HEK293 (cell line): Measurements from ENCODE around the gene CMIP.
A peak's percentile ranks its signal among the peaks of the same experiment; 100 is the strongest.

Experiments
- CTCF ChIA-PET: fragments of 350-600 bp; formaldehyde crosslinking; extraction: SDS; loops from one replicate; lab custom pipeline; 2021; ENCODE audit warnings: antibody characterized with exemption; lab: Yijun Ruan, JAX
- POLR2A ChIA-PET: fragments of 300-600 bp; formaldehyde crosslinking; extraction: SDS; loops from one replicate; lab custom pipeline; 2020; ENCODE audit warnings: antibody characterized with exemption, inconsistent platforms; lab: Yijun Ruan, JAX
- H3K27ac ChIP-seq: fragments of 200-500 bp; sonication (Bioruptor generic); 2 replicates; pipeline ENCODE4 v1.5.1; 2014; ENCODE audit warnings: low read depth, low read length, control low read depth, inconsistent platforms; ENCODE audit errors: extremely low read depth
- H3K36me3 ChIP-seq, 2 experiments: fragments of 200-500 bp in 1 of 2; sonication (Bioruptor generic) in 1 of 2; 1 replicate in 1 of 2; 2 replicates in 1 of 2; pipeline ENCODE4 v1.5.1; 2014 to 2017; ENCODE audit warnings: inconsistent platforms in 2 of 2, low read length in 2 of 2; ENCODE audit not compliant: control insufficient read depth in 2 of 2, insufficient read depth in 1 of 2
- H3K4me1 ChIP-seq: fragments of 200-500 bp; sonication (Bioruptor generic); 2 replicates; pipeline ENCODE4 v1.5.1; 2014; ENCODE audit warnings: mild to moderate bottlenecking, low read length, inconsistent platforms; ENCODE audit not compliant: control insufficient read depth, insufficient read depth
- H3K4me3 ChIP-seq: 2 replicates; pipeline ENCODE4 v1.5.1; 2011; ENCODE audit warnings: low read depth, mild to moderate bottlenecking, control low read depth, low read length, moderate library complexity
- H3K9me3 ChIP-seq: fragments of 200-500 bp; sonication (Bioruptor generic); 2 replicates; pipeline ENCODE4 v1.5.1; 2014; ENCODE audit warnings: low read depth, low read length, inconsistent platforms; ENCODE audit not compliant: control insufficient read depth, insufficient read depth
- HIC1 ChIP-seq: fragments of 450-650 bp; formaldehyde crosslinking; IDR thresholded peaks from 2 replicates; pipeline ENCODE4 v1.5.1; 2016; ENCODE audit warnings: missing biosample characterization, missing genetic modification characterization
- KLF7 ChIP-seq: fragments of 450-650 bp; formaldehyde crosslinking; IDR thresholded peaks from 2 replicates; pipeline ENCODE4 v1.5.1; 2016; ENCODE audit warnings: missing biosample characterization, missing genetic modification characterization, borderline replicate concordance
- RBAK ChIP-seq: fragments of 450-650 bp; formaldehyde crosslinking; IDR thresholded peaks from 2 replicates; pipeline ENCODE4 v1.5.1; 2016; ENCODE audit warnings: missing biosample characterization, missing genetic modification characterization
- SALL2 ChIP-seq: fragments of 450-650 bp; formaldehyde crosslinking; IDR thresholded peaks from 2 replicates; pipeline ENCODE4 v1.5.0; 2017; ENCODE audit warnings: missing biosample characterization, mild to moderate bottlenecking, missing genetic modification characterization, borderline replicate concordance
- SCRT2 ChIP-seq: fragments of 450-650 bp; formaldehyde crosslinking; IDR thresholded peaks from 2 replicates; pipeline ENCODE4 v1.5.1; 2016; ENCODE audit warnings: missing biosample characterization, missing genetic modification characterization
- TRIM28 ChIP-seq: IDR thresholded peaks from 2 replicates; pipeline ENCODE4 v1.6.1; 2011; ENCODE audit warnings: low read length, control low read depth, borderline replicate concordance
- ZBTB17 ChIP-seq: fragments of 450-650 bp; formaldehyde crosslinking; IDR thresholded peaks from 2 replicates; pipeline ENCODE4 v1.5.1; 2016; ENCODE audit warnings: missing biosample characterization, missing genetic modification characterization
- ZFP3 ChIP-seq: fragments of 450-650 bp; formaldehyde crosslinking; IDR thresholded peaks from 2 replicates; pipeline ENCODE4 v1.5.1; 2016; ENCODE audit warnings: low read depth, missing biosample characterization, missing genetic modification characterization
- ZNF138 ChIP-seq: fragments of 450-650 bp; formaldehyde crosslinking; IDR thresholded peaks from 2 replicates; pipeline ENCODE4 v1.5.1; 2016; ENCODE audit warnings: missing biosample characterization, missing genetic modification characterization, borderline replicate concordance
- ZNF169 ChIP-seq: fragments of 450-650 bp; formaldehyde crosslinking; IDR thresholded peaks from 2 replicates; pipeline ENCODE4 v1.5.1; 2016; ENCODE audit warnings: missing biosample characterization, missing genetic modification characterization
- ZNF174 ChIP-seq: fragments of 450-650 bp; formaldehyde crosslinking; IDR thresholded peaks from 2 replicates; pipeline ENCODE4 v1.5.0; 2017; ENCODE audit warnings: missing biosample characterization, mild to moderate bottlenecking, missing genetic modification characterization
- ZNF19 ChIP-seq: fragments of 450-650 bp; formaldehyde crosslinking; IDR thresholded peaks from 2 replicates; pipeline ENCODE4; 2016; ENCODE audit warnings: missing biosample characterization, missing genetic modification characterization, low read depth
- ZNF248 ChIP-seq: fragments of 450-650 bp; formaldehyde crosslinking; IDR thresholded peaks from 2 replicates; pipeline ENCODE4 v1.5.1; 2017; ENCODE audit warnings: missing biosample characterization, missing genetic modification characterization
- ZNF266 ChIP-seq: fragments of 450-650 bp; formaldehyde crosslinking; IDR thresholded peaks from 2 replicates; pipeline ENCODE4 v1.5.1; 2016; ENCODE audit warnings: missing biosample characterization, missing genetic modification characterization, low read depth
- ZNF354C ChIP-seq: fragments of 450-650 bp; formaldehyde crosslinking; IDR thresholded peaks from 2 replicates; pipeline ENCODE4 v1.5.1; 2016; ENCODE audit warnings: missing biosample characterization, missing genetic modification characterization, low read depth, borderline replicate concordance
- ZNF449 ChIP-seq: fragments of 450-650 bp; formaldehyde crosslinking; IDR thresholded peaks from 2 replicates; pipeline ENCODE4 v1.5.1; 2017; ENCODE audit warnings: missing biosample characterization, mild to moderate bottlenecking, missing genetic modification characterization, moderate library complexity
- ZNF610 ChIP-seq: fragments of 450-650 bp; formaldehyde crosslinking; IDR thresholded peaks from 2 replicates; pipeline ENCODE4 v1.5.1; 2016; ENCODE audit warnings: missing biosample characterization, missing genetic modification characterization, borderline replicate concordance
- ZNF623 ChIP-seq: fragments of 450-650 bp; formaldehyde crosslinking; IDR thresholded peaks from 2 replicates; pipeline ENCODE4 v1.5.1; 2016; ENCODE audit warnings: missing biosample characterization, missing genetic modification characterization
- ZNF626 ChIP-seq: fragments of 450-650 bp; sonication (Bioruptor Pico); formaldehyde crosslinking; IDR thresholded peaks from 2 replicates; pipeline ENCODE4 v1.5.1; 2018; ENCODE audit warnings: missing biosample characterization, missing genetic modification characterization, inconsistent platforms
- ZNF654 ChIP-seq: fragments of 450-650 bp; formaldehyde crosslinking; IDR thresholded peaks from 2 replicates; pipeline ENCODE4 v1.5.1; 2016; ENCODE audit warnings: low read depth, missing biosample characterization, missing genetic modification characterization
- ZNF660 ChIP-seq: fragments of 450-650 bp; IDR thresholded peaks from 2 replicates; pipeline ENCODE4 v1.5.1; 2018; ENCODE audit warnings: missing biosample characterization, mild to moderate bottlenecking, missing genetic modification characterization
- ZSCAN23 ChIP-seq: fragments of 450-650 bp; formaldehyde crosslinking; IDR thresholded peaks from 2 replicates; pipeline ENCODE4 v1.5.1; 2016; ENCODE audit warnings: missing biosample characterization, missing genetic modification characterization
- ZSCAN30 ChIP-seq: fragments of 450-650 bp; IDR thresholded peaks from 2 replicates; pipeline ENCODE4 v1.5.1; 2018; ENCODE audit warnings: missing biosample characterization, mild to moderate bottlenecking, missing genetic modification characterization, moderate library complexity
- TF ChIP-seq, protein P1 (sequence below): fragments of 450-650 bp; formaldehyde crosslinking; conservative IDR thresholded peaks from 2 replicates; pipeline ENCODE4 v1.5.1; 2016; ENCODE audit warnings: low read depth, missing biosample characterization, missing genetic modification characterization
- TF ChIP-seq, protein P2 (sequence below): fragments of 450-650 bp; formaldehyde crosslinking; IDR thresholded peaks from 2 replicates; pipeline ENCODE4 v1.5.1; 2016; ENCODE audit warnings: missing biosample characterization, missing genetic modification characterization

CMIP gene

GRCh38 chr16:81720973-81721906 is 276.6 kb downstream of the CMIP start:
- no peak for TF ChIP-seq ZNF169 (tag by site-specific recombination)
- TF ChIP-seq RBAK: no peak
- no peak for TF ChIP-seq ZNF654
- TF ChIP-seq ZNF354C: no peak
- no peak for TF ChIP-seq SALL2 (tag by site-specific recombination)
- no peak for TF ChIP-seq ZNF174 (tag by site-specific recombination)
- no peak for TF ChIP-seq ZNF138 (tag by site-specific recombination)
- no peak for TF ChIP-seq ZNF248
- TF ChIP-seq ZNF626 (tag by site-specific recombination): no peak
- no peak for TF ChIP-seq ZNF623
- no peak for TF ChIP-seq SCRT2 (tag by site-specific recombination)
- TF ChIP-seq ZSCAN23 (tag by site-specific recombination): no peak
- TF ChIP-seq ZNF610 (tag by site-specific recombination): no peak
- no peak for TF ChIP-seq HIC1
- no peak for TF ChIP-seq KLF7
- TF ChIP-seq ZFP3 (tag by site-specific recombination): no peak
- no peak for TF ChIP-seq ZNF19 (tag by site-specific recombination)
- TF ChIP-seq, all 188 proteins: peak for 0
- Histone ChIP-seq H3K27ac (no peak overlapping the region), H3K9me3 (no peaks in the 10 kb centered on the region), H3K4me1 (no peaks in the 10 kb centered on the region), H3K4me3 (no peak overlapping the region), H3K36me3 (no peaks in the 10 kb centered on the region)
- CTCF ChIA-PET: interaction anchor here (0.5 to 1.0 kb wide), 3 partner anchors 24 to 164 kb away, joined by 3 read pairs; no protein-coding TSS in a partner anchor
- POLR2A ChIA-PET: no interaction called here

DNA sequence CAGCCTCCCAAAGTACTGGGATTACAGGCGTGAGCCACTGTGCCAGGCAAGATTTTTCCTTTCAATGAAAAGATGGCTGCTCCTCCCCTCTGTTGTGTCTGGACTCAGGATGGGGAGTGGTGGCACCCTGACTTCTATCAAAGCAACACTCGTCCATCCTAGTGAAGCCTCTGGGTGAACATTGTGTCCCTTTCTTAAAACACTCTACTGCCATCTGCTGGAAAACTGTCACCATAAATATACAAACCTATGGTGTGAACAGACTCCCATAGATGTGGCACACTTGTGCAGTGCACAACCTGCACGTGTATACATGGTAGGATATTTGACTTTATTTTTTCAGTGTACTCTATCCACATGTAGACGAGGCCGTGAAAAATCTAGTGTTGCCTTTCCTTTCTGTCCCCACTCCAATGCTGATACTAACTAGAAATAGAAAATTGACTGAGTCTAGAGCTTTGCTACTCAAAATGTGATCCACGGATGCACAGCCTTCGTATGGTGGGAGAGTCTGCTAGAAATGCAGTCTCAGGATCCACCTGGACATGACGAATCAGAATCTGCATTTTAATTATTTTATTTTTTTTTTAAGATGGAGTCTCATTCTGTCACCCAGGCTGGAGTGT is 278.6 kb downstream of the CMIP start:
- ChIA-PET POLR2A (no interaction called here), CTCF (interaction anchor here (0.5 to 2.6 kb wide), 16 partner anchors 8 to 1195 kb away, joined by 3 to 18 read pairs (median 4); no protein-coding TSS in a partner anchor)
- Histone ChIP-seq H3K4me3 (no peak overlapping the region), H3K36me3 (no peaks in the 10 kb centered on the region), H3K27ac (no peak overlapping the region), H3K4me1 (no peaks in the 10 kb centered on the region), H3K9me3 (no peaks in the 10 kb centered on the region)
- TF ChIP-seq ZNF654: peak; percentile 87
- TF ChIP-seq TRIM28: no peak
- TF ChIP-seq, protein P1, sequence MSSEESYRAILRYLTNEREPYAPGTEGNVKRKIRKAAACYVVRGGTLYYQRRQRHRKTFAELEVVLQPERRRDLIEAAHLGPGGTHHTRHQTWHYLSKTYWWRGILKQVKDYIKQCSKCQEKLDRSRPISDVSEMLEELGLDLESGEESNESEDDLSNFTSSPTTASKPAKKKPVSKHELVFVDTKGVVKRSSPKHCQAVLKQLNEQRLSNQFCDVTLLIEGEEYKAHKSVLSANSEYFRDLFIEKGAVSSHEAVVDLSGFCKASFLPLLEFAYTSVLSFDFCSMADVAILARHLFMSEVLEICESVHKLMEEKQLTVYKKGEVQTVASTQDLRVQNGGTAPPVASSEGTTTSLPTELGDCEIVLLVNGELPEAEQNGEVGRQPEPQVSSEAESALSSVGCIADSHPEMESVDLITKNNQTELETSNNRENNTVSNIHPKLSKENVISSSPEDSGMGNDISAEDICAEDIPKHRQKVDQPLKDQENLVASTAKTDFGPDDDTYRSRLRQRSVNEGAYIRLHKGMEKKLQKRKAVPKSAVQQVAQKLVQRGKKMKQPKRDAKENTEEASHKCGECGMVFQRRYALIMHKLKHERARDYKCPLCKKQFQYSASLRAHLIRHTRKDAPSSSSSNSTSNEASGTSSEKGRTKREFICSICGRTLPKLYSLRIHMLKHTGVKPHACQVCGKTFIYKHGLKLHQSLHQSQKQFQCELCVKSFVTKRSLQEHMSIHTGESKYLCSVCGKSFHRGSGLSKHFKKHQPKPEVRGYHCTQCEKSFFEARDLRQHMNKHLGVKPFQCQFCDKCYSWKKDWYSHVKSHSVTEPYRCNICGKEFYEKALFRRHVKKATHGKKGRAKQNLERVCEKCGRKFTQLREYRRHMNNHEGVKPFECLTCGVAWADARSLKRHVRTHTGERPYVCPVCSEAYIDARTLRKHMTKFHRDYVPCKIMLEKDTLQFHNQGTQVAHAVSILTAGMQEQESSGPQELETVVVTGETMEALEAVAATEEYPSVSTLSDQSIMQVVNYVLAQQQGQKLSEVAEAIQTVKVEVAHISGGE: peak; percentile 41; the same call in 1 of the 2 replicates
- TF ChIP-seq, protein P2, sequence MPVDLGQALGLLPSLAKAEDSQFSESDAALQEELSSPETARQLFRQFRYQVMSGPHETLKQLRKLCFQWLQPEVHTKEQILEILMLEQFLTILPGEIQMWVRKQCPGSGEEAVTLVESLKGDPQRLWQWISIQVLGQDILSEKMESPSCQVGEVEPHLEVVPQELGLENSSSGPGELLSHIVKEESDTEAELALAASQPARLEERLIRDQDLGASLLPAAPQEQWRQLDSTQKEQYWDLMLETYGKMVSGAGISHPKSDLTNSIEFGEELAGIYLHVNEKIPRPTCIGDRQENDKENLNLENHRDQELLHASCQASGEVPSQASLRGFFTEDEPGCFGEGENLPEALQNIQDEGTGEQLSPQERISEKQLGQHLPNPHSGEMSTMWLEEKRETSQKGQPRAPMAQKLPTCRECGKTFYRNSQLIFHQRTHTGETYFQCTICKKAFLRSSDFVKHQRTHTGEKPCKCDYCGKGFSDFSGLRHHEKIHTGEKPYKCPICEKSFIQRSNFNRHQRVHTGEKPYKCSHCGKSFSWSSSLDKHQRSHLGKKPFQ: peak; percentile 98
- peak; percentile 80 for TF ChIP-seq ZSCAN30 (tag by site-specific recombination)
- TF ChIP-seq ZNF660 (tag by site-specific recombination): 0 out of 2 replicates have a peak, but pooled peaks have one; percentile 48
- TF ChIP-seq ZBTB17 (tag by site-specific recombination): 0 out of 2 replicates have a peak, but pooled peaks have one; percentile 33
- no peak for TF ChIP-seq ZNF266 (tag by site-specific recombination)
- no peak for TF ChIP-seq ZNF449 (tag by site-specific recombination)
